GM10266 (cell line): Measurements from ENCODE around the gene TK2.

Experiments used
- DNase-seq: peaks from one replicate; pipeline ENCODE4 v3.0.0; 2012; ENCODE audit errors: extremely low spot score
- CTCF ChIP-seq: IDR thresholded peaks from 2 replicates; pipeline ENCODE4 v1.5.1; 2012; ENCODE audit warnings: mild to moderate bottlenecking, low read depth; ENCODE audit not compliant: control insufficient read depth, insufficient read depth; ENCODE audit errors: missing control alignments

The TK2 gene

GRCh38 chr16:66495440-66495839, 54.5 kb downstream of the TK2 start:
- no peak for DNase-seq
- no peak for TF ChIP-seq CTCF

- no peak for DNase-seq
These were observed 55.0 kb downstream of the TK2 start for GRCh38 chr16:66494916-66495315.

GRCh38 chr16:66493490-66494401, 56.2 kb downstream of the TK2 start:
- no peak for DNase-seq
- no peak for TF ChIP-seq CTCF

More at GRCh38 chr16:66494916-66495315, 55.0 kb downstream of the TK2 start:
- no peak for TF ChIP-seq CTCF

GRCh38 chr16:66491716-66492064, 58.2 kb downstream of the TK2 start:
- TF ChIP-seq CTCF: no peak
- no peak for DNase-seq

GRCh38 chr16:66490774-66491715, 58.9 kb downstream of the TK2 start:
- DNase-seq: no peak
- no peak for TF ChIP-seq CTCF

GRCh38 chr16:66489818-66490217, 60.1 kb downstream of the TK2 start:
- no peak for TF ChIP-seq CTCF
- DNase-seq: no peak
